Liver (tissue), 10 donors: Measurements from ENCODE around the gene SERTAD3. TPM values are rescaled to one million over a fixed set of nuclear protein-coding genes. Genes with fewer than 3 reads are reported as not detected.

ENCODE experiments used
- DNase-seq: peaks from one replicate; pipeline ENCODE4 v3.0.0-alpha.2; 2017; ENCODE audit warnings: low spot score
- H3K27ac ChIP-seq, 2 donors: one replicate each; pipeline ENCODE4 v1.7.0; 2013; ENCODE audit warnings: inconsistent platforms in 2 of 2, low read length in 2 of 2, control low read depth in 1 of 2, low read depth in 1 of 2, mild to moderate bottlenecking in 1 of 2
- H3K27me3 ChIP-seq, 4 donors: one replicate each; pipeline versions ENCODE4 v1.6.1 to v1.7.0; 2013; ENCODE audit warnings: low read length in 3 of 4, inconsistent platforms in 1 of 4, mild to moderate bottlenecking in 1 of 4, moderate library complexity in 1 of 4; ENCODE audit not compliant: control insufficient read depth in 4 of 4, insufficient read depth in 4 of 4
- H3K36me3 ChIP-seq, 4 donors: one replicate each; pipeline versions ENCODE4 v1.6.1 to v1.7.0; 2013; ENCODE audit warnings: low read length in 3 of 4, mild to moderate bottlenecking in 3 of 4, low read depth in 1 of 4, moderate library complexity in 1 of 4; ENCODE audit not compliant: control insufficient read depth in 4 of 4, insufficient read depth in 3 of 4
- H3K4me1 ChIP-seq, 4 donors: one replicate each; pipeline versions ENCODE4 v1.6.1 to v1.7.0; 2013; ENCODE audit warnings: low read length in 3 of 4, mild to moderate bottlenecking in 3 of 4, moderate library complexity in 1 of 4; ENCODE audit not compliant: control insufficient read depth in 4 of 4, insufficient read depth in 4 of 4
- H3K4me3 ChIP-seq, 3 donors: one replicate each; pipeline versions ENCODE4 v1.6.1 to v1.7.0; 2013; ENCODE audit warnings: low read length in 3 of 3, control low read depth in 1 of 3, low read depth in 1 of 3, mild to moderate bottlenecking in 1 of 3
- H3K9ac ChIP-seq, 2 donors: one replicate each; pipeline ENCODE4 v1.7.0; 2013; ENCODE audit warnings: low read length in 2 of 2, mild to moderate bottlenecking in 2 of 2, moderate library complexity in 2 of 2, control low read depth in 1 of 2, low read depth in 1 of 2
- H3K9me3 ChIP-seq, 4 donors: one replicate each; pipeline versions ENCODE4 v1.6.1 to v1.7.0; 2013; ENCODE audit warnings: low read length in 3 of 4; ENCODE audit not compliant: control insufficient read depth in 4 of 4
- ATF3 ChIP-seq: IDR thresholded peaks from 2 replicates; pipeline ENCODE4 v1.6.1; 2016; ENCODE audit warnings: antibody characterized with exemption
- FOXA2 ChIP-seq: IDR thresholded peaks from 2 replicates; pipeline ENCODE4 v1.6.1; 2016; ENCODE audit warnings: antibody characterized with exemption
- HNF4G ChIP-seq: IDR thresholded peaks from 2 replicates; pipeline ENCODE4 v1.6.1; 2016; ENCODE audit warnings: antibody characterized with exemption
- MAX ChIP-seq: IDR thresholded peaks from 2 replicates; pipeline ENCODE4 v1.6.1; 2016; ENCODE audit warnings: antibody characterized with exemption
- NR2F2 ChIP-seq: IDR thresholded peaks from 2 replicates; pipeline ENCODE4 v1.6.1; 2016; ENCODE audit warnings: antibody characterized with exemption
- RAD21 ChIP-seq, 2 donors: IDR thresholded peaks; 2 replicates each; pipeline ENCODE4 v1.6.1; 2016; ENCODE audit warnings: antibody characterized with exemption in 2 of 2, mild to moderate bottlenecking in 2 of 2
- RXRA ChIP-seq, 2 donors: IDR thresholded peaks; 2 replicates each; pipeline ENCODE4 v1.6.1; 2017 to 2018; ENCODE audit warnings: antibody characterized with exemption in 2 of 2, mild to moderate bottlenecking in 1 of 2
- SP1 ChIP-seq: IDR thresholded peaks from 2 replicates; pipeline ENCODE4 v1.6.1; 2018; ENCODE audit warnings: antibody characterized with exemption, mild to moderate bottlenecking
- YY1 ChIP-seq: IDR thresholded peaks from 2 replicates; pipeline ENCODE4 v1.6.1; 2016; ENCODE audit warnings: antibody characterized with exemption, mild to moderate bottlenecking
- ZBTB33 ChIP-seq: IDR thresholded peaks from 2 replicates; pipeline ENCODE4 v1.6.1; 2016; ENCODE audit warnings: antibody characterized with exemption
- WGBS: extraction: QIAGEN DNeasy Blood & Tissue Kit; methylation state at CpG from one replicate; pipeline ENCODE4 v1.1.7; 2013; 5-methylcytosine and 5-hydroxymethylcytosine counted together
- polyA plus RNA-seq, 2 donors: library from polyadenylated mRNA; stranded (reverse) in 1 of 2; unstranded in 1 of 2; fragments of 200-250 nt in 1 of 2; fragments of >200 nt in 1 of 2; fragmentation: Nextera tagmentation in 1 of 2; extraction: Ambion mirVana in 1 of 2; gene quantifications; one replicate each; pipeline versions ENCODE4 v1.2.1 to v1.2.3, GENCODE V29; 2013 to 2015
- small RNA-seq: library from RNA; depleted of rRNA; stranded (forward); fragments of <200 nt; gene quantifications from one replicate; pipeline ENCODE3, GENCODE V24; 2014
- total RNA-seq, 2 donors: library from RNA; depleted of rRNA; stranded (reverse); fragments of >200 nt; gene quantifications; one replicate each; pipeline ENCODE4 v1.2.3, GENCODE V29; 2014
- TF ChIP-seq, protein P1 (sequence below): IDR thresholded peaks from 2 replicates; pipeline ENCODE4 v1.6.1; 2016; ENCODE audit warnings: antibody characterized with exemption, mild to moderate bottlenecking
- TF ChIP-seq, protein P2 (sequence below): fragments of 150-350 bp; IDR thresholded peaks from 2 replicates; pipeline ENCODE4 v1.5.1; 2017; ENCODE audit warnings: improper control_type of control experiment, low read depth, low read length; ENCODE audit not compliant: missing input control
- donor health status: healthy.
- donor health status: healthy.
- donor health status: healthy.
- donor health status: healthy.
- donor health status: healthy.

SERTAD3 gene
- total and polyA plus RNA-seq, 4 donors, result 6.1 to 8.9 (median 6.9) TPM

DNA sequence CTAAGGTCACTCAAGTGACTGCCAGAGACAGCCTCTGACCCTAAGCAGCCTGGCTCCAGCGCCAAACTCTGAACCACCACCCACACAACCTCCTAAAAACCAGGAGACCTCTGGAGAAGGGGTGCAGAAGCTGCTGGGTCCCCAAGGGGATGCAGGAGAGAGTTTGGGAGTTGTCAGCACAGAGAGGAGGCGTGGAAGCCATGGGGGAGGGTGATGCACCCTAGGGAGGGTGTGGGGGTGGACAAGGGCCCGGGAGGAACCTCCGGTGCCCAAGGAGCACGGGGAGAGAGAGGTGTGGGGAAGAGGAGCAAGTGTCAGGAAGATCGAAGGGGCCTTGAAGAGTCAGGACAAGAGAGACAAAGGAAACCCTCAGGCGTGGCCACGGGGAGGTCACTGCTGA, 52.0 kb downstream of the SERTAD3 start:
- no peak for TF ChIP-seq ATF3
- no peak for TF ChIP-seq FOXA2
- TF ChIP-seq HNF4G, result no peak
- TF ChIP-seq, protein P1, sequence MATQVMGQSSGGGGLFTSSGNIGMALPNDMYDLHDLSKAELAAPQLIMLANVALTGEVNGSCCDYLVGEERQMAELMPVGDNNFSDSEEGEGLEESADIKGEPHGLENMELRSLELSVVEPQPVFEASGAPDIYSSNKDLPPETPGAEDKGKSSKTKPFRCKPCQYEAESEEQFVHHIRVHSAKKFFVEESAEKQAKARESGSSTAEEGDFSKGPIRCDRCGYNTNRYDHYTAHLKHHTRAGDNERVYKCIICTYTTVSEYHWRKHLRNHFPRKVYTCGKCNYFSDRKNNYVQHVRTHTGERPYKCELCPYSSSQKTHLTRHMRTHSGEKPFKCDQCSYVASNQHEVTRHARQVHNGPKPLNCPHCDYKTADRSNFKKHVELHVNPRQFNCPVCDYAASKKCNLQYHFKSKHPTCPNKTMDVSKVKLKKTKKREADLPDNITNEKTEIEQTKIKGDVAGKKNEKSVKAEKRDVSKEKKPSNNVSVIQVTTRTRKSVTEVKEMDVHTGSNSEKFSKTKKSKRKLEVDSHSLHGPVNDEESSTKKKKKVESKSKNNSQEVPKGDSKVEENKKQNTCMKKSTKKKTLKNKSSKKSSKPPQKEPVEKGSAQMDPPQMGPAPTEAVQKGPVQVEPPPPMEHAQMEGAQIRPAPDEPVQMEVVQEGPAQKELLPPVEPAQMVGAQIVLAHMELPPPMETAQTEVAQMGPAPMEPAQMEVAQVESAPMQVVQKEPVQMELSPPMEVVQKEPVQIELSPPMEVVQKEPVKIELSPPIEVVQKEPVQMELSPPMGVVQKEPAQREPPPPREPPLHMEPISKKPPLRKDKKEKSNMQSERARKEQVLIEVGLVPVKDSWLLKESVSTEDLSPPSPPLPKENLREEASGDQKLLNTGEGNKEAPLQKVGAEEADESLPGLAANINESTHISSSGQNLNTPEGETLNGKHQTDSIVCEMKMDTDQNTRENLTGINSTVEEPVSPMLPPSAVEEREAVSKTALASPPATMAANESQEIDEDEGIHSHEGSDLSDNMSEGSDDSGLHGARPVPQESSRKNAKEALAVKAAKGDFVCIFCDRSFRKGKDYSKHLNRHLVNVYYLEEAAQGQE, result no peak
- TF ChIP-seq, protein P2, sequence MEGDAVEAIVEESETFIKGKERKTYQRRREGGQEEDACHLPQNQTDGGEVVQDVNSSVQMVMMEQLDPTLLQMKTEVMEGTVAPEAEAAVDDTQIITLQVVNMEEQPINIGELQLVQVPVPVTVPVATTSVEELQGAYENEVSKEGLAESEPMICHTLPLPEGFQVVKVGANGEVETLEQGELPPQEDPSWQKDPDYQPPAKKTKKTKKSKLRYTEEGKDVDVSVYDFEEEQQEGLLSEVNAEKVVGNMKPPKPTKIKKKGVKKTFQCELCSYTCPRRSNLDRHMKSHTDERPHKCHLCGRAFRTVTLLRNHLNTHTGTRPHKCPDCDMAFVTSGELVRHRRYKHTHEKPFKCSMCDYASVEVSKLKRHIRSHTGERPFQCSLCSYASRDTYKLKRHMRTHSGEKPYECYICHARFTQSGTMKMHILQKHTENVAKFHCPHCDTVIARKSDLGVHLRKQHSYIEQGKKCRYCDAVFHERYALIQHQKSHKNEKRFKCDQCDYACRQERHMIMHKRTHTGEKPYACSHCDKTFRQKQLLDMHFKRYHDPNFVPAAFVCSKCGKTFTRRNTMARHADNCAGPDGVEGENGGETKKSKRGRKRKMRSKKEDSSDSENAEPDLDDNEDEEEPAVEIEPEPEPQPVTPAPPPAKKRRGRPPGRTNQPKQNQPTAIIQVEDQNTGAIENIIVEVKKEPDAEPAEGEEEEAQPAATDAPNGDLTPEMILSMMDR, result no peak
- no peak for TF ChIP-seq YY1
- no peak for TF ChIP-seq RXRA (IDR thresholded peaks at IDR 0.05)
- no peak for TF ChIP-seq NR2F2
- no peak for TF ChIP-seq MAX
- TF ChIP-seq SP1, result no peak
- no peak for TF ChIP-seq RAD21 (IDR thresholded peaks at IDR 0.05)
- TF ChIP-seq ZBTB33, result no peak
- WGBS, result 80% methylated on average over 8 of the region's 8 CpGs
- H3K27ac ChIP-seq, result no peak overlapping the region
- no peaks in the 10 kb centered on the region for H3K36me3 ChIP-seq
- H3K9me3 ChIP-seq, result no peaks in the 10 kb centered on the region
- no peaks in the 10 kb centered on the region for H3K27me3 ChIP-seq
- H3K9ac ChIP-seq, result no peak overlapping the region
- DNase-seq, result no peak
- no peak overlapping the region for H3K4me3 ChIP-seq
- no peaks in the 10 kb centered on the region for H3K4me1 ChIP-seq

Small RNAs within 50 kb of the gene (small RNA-seq; reads per million reads assigned to genes)
- gene RF00017, result not detected

Other genes with a start within 250 kb of the SERTAD3 start
- gene TTC9B, start 226.0 kb downstream of the SERTAD3 start, total RNA-seq, result not detected
- under 1 TPM in 1 of 2 donors, not detected in 1; 0.14 TPM for gene TTC9B, start 226.0 kb downstream of the SERTAD3 start, polyA plus RNA-seq
- gene CCNP, start 217.6 kb downstream of the SERTAD3 start, total RNA-seq, result 1 to 10 TPM in 1 of 2 donors, under 1 TPM in 1; 0.84 to 2.5 TPM
- gene CCNP, start 217.6 kb downstream of the SERTAD3 start, polyA plus RNA-seq, result 1 to 10 TPM; 1.2 to 3.7 TPM
- gene AKT2, start 159.0 kb downstream of the SERTAD3 start, total RNA-seq, result 100 to 1,000 TPM in 1 of 2 donors, 10 to 100 TPM in 1; 49.6 to 110 TPM
- 10 to 100 TPM; 23.2 to 71.3 TPM for gene AKT2, start 159.0 kb downstream of the SERTAD3 start, polyA plus RNA-seq
- 1 to 10 TPM; 3.9 to 4.3 TPM for gene C19orf47, start 95.9 kb downstream of the SERTAD3 start, total RNA-seq
- gene C19orf47, start 95.9 kb downstream of the SERTAD3 start, polyA plus RNA-seq, result 1 to 10 TPM; 5.7 to 6.0 TPM
- gene PLD3, start 95.6 kb downstream of the SERTAD3 start, total RNA-seq, result 100 to 1,000 TPM in 1 of 2 donors, 10 to 100 TPM in 1; 88.9 to 122 TPM
- gene PLD3, start 95.6 kb downstream of the SERTAD3 start, polyA plus RNA-seq, result 100 to 1,000 TPM in 1 of 2 donors, 10 to 100 TPM in 1; 56.0 to 125 TPM
- gene HIPK4, start 54.2 kb downstream of the SERTAD3 start, total RNA-seq, result under 1 TPM in 1 of 2 donors, not detected in 1; 0.17 TPM
- under 1 TPM in 1 of 2 donors, not detected in 1; 0.02 TPM for gene HIPK4, start 54.2 kb downstream of the SERTAD3 start, polyA plus RNA-seq
- 1 to 10 TPM in 1 of 2 donors, under 1 TPM in 1; 0.56 to 1.0 TPM for gene PRX, start 31.0 kb downstream of the SERTAD3 start, total RNA-seq
- gene PRX, start 31.0 kb downstream of the SERTAD3 start, polyA plus RNA-seq, result under 1 TPM; 0.03 to 0.47 TPM
- gene SERTAD1, start 18.3 kb downstream of the SERTAD3 start, total RNA-seq, result 1 to 10 TPM; 3.7 to 6.0 TPM
- gene SERTAD1, start 18.3 kb downstream of the SERTAD3 start, polyA plus RNA-seq, result 1 to 10 TPM; 3.6 to 6.8 TPM
- 1,000 to 10,000 TPM in 1 of 2 donors, 100 to 1,000 TPM in 1; 132 to 1,243 TPM for gene BLVRB, start 21.4 kb upstream of the SERTAD3 start, total RNA-seq
- gene BLVRB, start 21.4 kb upstream of the SERTAD3 start, polyA plus RNA-seq, result 100 to 1,000 TPM; 192 to 312 TPM
- gene SPTBN4, start 22.7 kb upstream of the SERTAD3 start, total RNA-seq, result 1 to 10 TPM in 1 of 2 donors, under 1 TPM in 1; 0.84 to 1.1 TPM
- gene SPTBN4, start 22.7 kb upstream of the SERTAD3 start, polyA plus RNA-seq, result under 1 TPM; 0.13 to 0.40 TPM
- gene SHKBP1, start 132.5 kb upstream of the SERTAD3 start, total RNA-seq, result 10 to 100 TPM; 10.1 to 11.0 TPM
- gene SHKBP1, start 132.5 kb upstream of the SERTAD3 start, polyA plus RNA-seq, result 10 to 100 TPM; 19.8 to 22.9 TPM
- 10 to 100 TPM; 14.0 to 21.6 TPM for gene LTBP4, start 157.0 kb upstream of the SERTAD3 start, total RNA-seq
- 10 to 100 TPM in 1 of 2 donors, 1 to 10 TPM in 1; 9.6 to 28.7 TPM for gene LTBP4, start 157.0 kb upstream of the SERTAD3 start, polyA plus RNA-seq
- gene NUMBL, start 246.3 kb upstream of the SERTAD3 start, total RNA-seq, result 1 to 10 TPM; 1.4 to 3.9 TPM
- 1 to 10 TPM; 1.1 to 4.6 TPM for gene NUMBL, start 246.3 kb upstream of the SERTAD3 start, polyA plus RNA-seq